K562 (cell line): ENCODE results near the gene TMEM39B. TPM values are rescaled to one million over a fixed set of nuclear protein-coding genes. Genes with fewer than 3 reads are reported as not detected.

Experiments
- DIDO1 ChIP-seq: fragments of 450-650 bp; IDR thresholded peaks from 2 replicates; pipeline ENCODE4 v1.6.1; 2016; ENCODE audit warnings: low read depth, missing biosample characterization, missing genetic modification characterization
- FOXA3 ChIP-seq, 2 experiments: fragments of 450-650 bp in 1 of 2; sonication (generic) in 1 of 2; formaldehyde crosslinking; IDR thresholded peaks in 1 of 2; conservative IDR thresholded peaks in 1 of 2; 2 replicates each; pipeline versions ENCODE4 v1.4.0 to v1.8.0; 2020 to 2022; ENCODE audit warnings: mild to moderate bottlenecking in 2 of 2, missing genetic modification reagents in 1 of 2
- HDGF ChIP-seq: fragments of 450-650 bp; IDR thresholded peaks from 2 replicates; pipeline ENCODE4 v1.6.1; 2016
- HLTF ChIP-seq: fragments of 450-650 bp; IDR thresholded peaks from 2 replicates; pipeline ENCODE4 v1.6.1; 2016
- JUND ChIP-seq, 2 experiments: IDR thresholded peaks; 2 replicates in 1 of 2; 3 replicates in 1 of 2; pipeline ENCODE4 v1.6.1; 2011; ENCODE audit warnings: borderline replicate concordance in 2 of 2, low read depth in 2 of 2, low read length in 2 of 2, improper control_type of control experiment in 1 of 2, missing biosample characterization in 1 of 2, missing genetic modification characterization in 1 of 2, missing genetic modification reagents in 1 of 2
- KLF16 ChIP-seq: IDR thresholded peaks from 2 replicates; pipeline ENCODE4 v1.6.1; 2016; ENCODE audit warnings: antibody characterized with exemption
- LARP7 ChIP-seq: fragments of 450-650 bp; IDR thresholded peaks from 2 replicates; pipeline ENCODE4 v1.6.1; 2016
- MAFG ChIP-seq: fragments of 450-650 bp; conservative IDR thresholded peaks from 2 replicates; pipeline ENCODE4 v1.6.1; 2016; ENCODE audit warnings: missing genetic modification characterization, missing compliant biosample characterization
- MTA1 ChIP-seq: fragments of 450-650 bp; IDR thresholded peaks from 2 replicates; pipeline ENCODE4 v1.6.1; 2017; ENCODE audit warnings: borderline replicate concordance
- POLR2B ChIP-seq: fragments of 450-650 bp; IDR thresholded peaks from 2 replicates; pipeline ENCODE4 v1.6.1; 2018; ENCODE audit warnings: low read depth; ENCODE audit not compliant: partially characterized antibody
- PPARD ChIP-seq: fragments of 250-450 bp; sonication (Bioruptor Pico); IDR thresholded peaks from 2 replicates; pipeline ENCODE4 v1.8.0; 2022; ENCODE audit warnings: inconsistent platforms, mild to moderate bottlenecking, moderate library complexity
- TAF9B ChIP-seq: fragments of 450-650 bp; IDR thresholded peaks from 2 replicates; pipeline ENCODE4 v1.6.1; 2018; ENCODE audit warnings: mild to moderate bottlenecking; ENCODE audit not compliant: partially characterized antibody
- TBP ChIP-seq: optimal IDR thresholded peaks from 2 replicates; pipeline ENCODE3; 2011; ENCODE audit warnings: low read depth, low read length, improper control_type of control experiment
- ZNF212 ChIP-seq: fragments of 450-650 bp; formaldehyde crosslinking; IDR thresholded peaks from 2 replicates; pipeline ENCODE4 v1.4.0; 2020; ENCODE audit warnings: mild to moderate bottlenecking
- ZNF263 ChIP-seq: sonication (generic); formaldehyde crosslinking; IDR thresholded peaks from 2 replicates; pipeline ENCODE4 v1.8.0; 2022; ENCODE audit warnings: mild to moderate bottlenecking, missing genetic modification reagents, borderline replicate concordance
- ZNF347 ChIP-seq: fragments of 450-650 bp; formaldehyde crosslinking; IDR thresholded peaks from 2 replicates; pipeline ENCODE4 v1.4.0; 2020; ENCODE audit warnings: low read depth, mild to moderate bottlenecking, moderate library complexity
- ZNF696 ChIP-seq: fragments of 250-450 bp; sonication (Bioruptor Pico); conservative IDR thresholded peaks from 2 replicates; pipeline ENCODE4 v1.4.0; 2020; ENCODE audit warnings: mild to moderate bottlenecking, moderate library complexity
- polyA plus RNA-seq, 8 experiments: library from polyadenylated mRNA; depleted of rRNA in 4 of 8; stranded (reverse) in 5 of 8; unstranded in 3 of 8; fragments of >200 nt; fragmentation: Nextera tagmentation in 2 of 8; fragmentation: Illumina TruSeq in 1 of 8; extraction: Ambion mirVana in 2 of 8; extraction: Trizol in 1 of 8; gene quantifications; 2 replicates each; pipeline versions ENCODE4 v1.2.1 to v1.2.3, GENCODE V29; 2011 to 2014; ENCODE audit warnings: inconsistent platforms in 1 of 8, missing spikeins in 1 of 8
- total RNA-seq, 7 experiments: library from RNA; depleted of rRNA in 6 of 7; stranded (reverse); fragments of >200 nt in 6 of 7; fragmentation: Illumina TruSeq in 2 of 7; extraction: Trizol in 2 of 7; gene quantifications; 2 replicates each; pipeline versions ENCODE4 v1.2.1 to v1.2.3, GENCODE V29; 2011 to 2021; ENCODE audit warnings: low replicate concordance in 1 of 7
- TF ChIP-seq, protein P1 (sequence below): fragments of 200-800 bp; sonication (Bioruptor generic); IDR thresholded peaks from 2 replicates; pipeline ENCODE4 v1.6.1; 2017; ENCODE audit warnings: missing genetic modification characterization, missing compliant biosample characterization
- TF ChIP-seq, protein P2 (sequence below): sonication (generic); formaldehyde crosslinking; IDR thresholded peaks from 2 replicates; pipeline ENCODE4 v1.8.1; 2023; ENCODE audit warnings: mild to moderate bottlenecking, missing genetic modification reagents

TMEM39B gene
- total and polyA plus RNA-seq, 9 of the 15 experiments (the other 6 are each of a cell fraction or from before 2014, with no cell fraction given), result 0.92 to 28.5 (median 9.7) TPM

DNA sequence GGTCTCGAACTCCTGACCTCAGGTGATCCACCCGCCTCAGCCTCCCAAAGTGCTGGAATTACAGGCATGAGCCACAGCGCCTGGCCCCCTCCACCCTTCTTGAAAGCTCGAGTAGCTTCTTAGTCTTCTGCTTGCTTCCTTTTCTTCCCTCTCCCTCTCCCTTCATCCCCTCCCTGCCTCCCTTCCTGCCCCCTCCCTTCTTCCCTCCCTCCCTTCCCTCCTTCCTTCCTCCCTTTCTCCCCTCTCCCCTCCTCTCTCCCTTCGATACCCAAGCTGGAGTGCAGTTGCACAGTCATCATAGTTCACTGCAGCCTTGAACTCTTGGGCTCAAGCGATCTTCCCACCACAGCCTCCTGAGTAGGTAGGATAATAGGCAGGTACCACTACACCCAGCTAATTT is 47.2 kb upstream of the TMEM39B start (continued):
- TF ChIP-seq, protein P1, sequence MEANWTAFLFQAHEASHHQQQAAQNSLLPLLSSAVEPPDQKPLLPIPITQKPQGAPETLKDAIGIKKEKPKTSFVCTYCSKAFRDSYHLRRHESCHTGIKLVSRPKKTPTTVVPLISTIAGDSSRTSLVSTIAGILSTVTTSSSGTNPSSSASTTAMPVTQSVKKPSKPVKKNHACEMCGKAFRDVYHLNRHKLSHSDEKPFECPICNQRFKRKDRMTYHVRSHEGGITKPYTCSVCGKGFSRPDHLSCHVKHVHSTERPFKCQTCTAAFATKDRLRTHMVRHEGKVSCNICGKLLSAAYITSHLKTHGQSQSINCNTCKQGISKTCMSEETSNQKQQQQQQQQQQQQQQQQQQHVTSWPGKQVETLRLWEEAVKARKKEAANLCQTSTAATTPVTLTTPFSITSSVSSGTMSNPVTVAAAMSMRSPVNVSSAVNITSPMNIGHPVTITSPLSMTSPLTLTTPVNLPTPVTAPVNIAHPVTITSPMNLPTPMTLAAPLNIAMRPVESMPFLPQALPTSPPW (CRISPR knock-in tag), result peak; percentile 40
- TF ChIP-seq TBP, result peak; percentile 29
- TF ChIP-seq ZNF696 (CRISPR knock-in tag), result no peak
- no peak for TF ChIP-seq KLF16
- TF ChIP-seq ZNF212, result no peak
- peak; percentile 93 for TF ChIP-seq HDGF
- TF ChIP-seq TAF9B, result no peak
- peak; percentile 86 for TF ChIP-seq ZNF263 (CRISPR knock-in tag)
- no peak for TF ChIP-seq FOXA3 (CRISPR knock-in tag; conservative IDR thresholded peaks at IDR 0.05 in 1 of 2, IDR thresholded peaks at IDR 0.05 in 1 of 2)
- TF ChIP-seq LARP7, result 0 out of 2 replicates have a peak, but pooled peaks have one; percentile 48
- TF ChIP-seq JUND (IDR thresholded peaks at IDR 0.05; ENCODE audit: borderline replicate concordance, low read depth, low read length), result no peak
- TF ChIP-seq JUND (tag; IDR thresholded peaks at IDR 0.05; ENCODE audit: borderline replicate concordance, low read depth, low read length), result no peak
- no peak for TF ChIP-seq DIDO1
- TF ChIP-seq HLTF, result peak; percentile 42; the same call in 1 of the 2 replicates
- no peak for TF ChIP-seq ZNF347 (CRISPR knock-in tag)
- peak; percentile 55 for TF ChIP-seq MAFG
- TF ChIP-seq PPARD (CRISPR knock-in tag), result no peak
- TF ChIP-seq, protein P2, sequence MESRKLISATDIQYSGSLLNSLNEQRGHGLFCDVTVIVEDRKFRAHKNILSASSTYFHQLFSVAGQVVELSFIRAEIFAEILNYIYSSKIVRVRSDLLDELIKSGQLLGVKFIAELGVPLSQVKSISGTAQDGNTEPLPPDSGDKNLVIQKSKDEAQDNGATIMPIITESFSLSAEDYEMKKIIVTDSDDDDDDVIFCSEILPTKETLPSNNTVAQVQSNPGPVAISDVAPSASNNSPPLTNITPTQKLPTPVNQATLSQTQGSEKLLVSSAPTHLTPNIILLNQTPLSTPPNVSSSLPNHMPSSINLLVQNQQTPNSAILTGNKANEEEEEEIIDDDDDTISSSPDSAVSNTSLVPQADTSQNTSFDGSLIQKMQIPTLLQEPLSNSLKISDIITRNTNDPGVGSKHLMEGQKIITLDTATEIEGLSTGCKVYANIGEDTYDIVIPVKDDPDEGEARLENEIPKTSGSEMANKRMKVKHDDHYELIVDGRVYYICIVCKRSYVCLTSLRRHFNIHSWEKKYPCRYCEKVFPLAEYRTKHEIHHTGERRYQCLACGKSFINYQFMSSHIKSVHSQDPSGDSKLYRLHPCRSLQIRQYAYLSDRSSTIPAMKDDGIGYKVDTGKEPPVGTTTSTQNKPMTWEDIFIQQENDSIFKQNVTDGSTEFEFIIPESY (CRISPR knock-in tag), result peak; percentile 49; the same call in 1 of the 2 replicates
- TF ChIP-seq POLR2B, result no peak
- 0 out of 2 replicates have a peak, but pooled peaks have one; percentile 55 for TF ChIP-seq MTA1
